Keratinocyte (primary cell): ENCODE measurements around the gene PRKD1. TPM values are rescaled to one million over a fixed set of nuclear protein-coding genes. Genes with fewer than 3 reads are reported as not detected.

ENCODE experiments used
- DNase-seq: peaks from one replicate; pipeline ENCODE4 v3.0.0-alpha.2; 2011; ENCODE audit warnings: low read depth, missing footprints, low spot score
- FAIRE-seq: peaks from 2 replicates; lab custom pipeline; 2011; peaks lifted over from hg19 to GRCh38; lab: Jason Lieb, UNC
- H2AFZ ChIP-seq: 2 replicates; pipeline ENCODE4 v1.6.0; 2012; ENCODE audit warnings: low read length, control low read depth, inconsistent platforms; ENCODE audit not compliant: control insufficient read depth
- H3K27ac ChIP-seq: 2 replicates; pipeline ENCODE4 v1.5.1; 2011; ENCODE audit warnings: low read length; ENCODE audit not compliant: control insufficient read depth, insufficient read depth
- H3K27me3 ChIP-seq: 3 replicates; pipeline ENCODE4 v1.6.0; 2011; ENCODE audit warnings: low read length; ENCODE audit not compliant: control insufficient read depth, insufficient read depth; ENCODE audit errors: extremely low read depth
- H3K36me3 ChIP-seq, 2 experiments: 2 replicates in 1 of 2; 3 replicates in 1 of 2; pipeline ENCODE4 v1.5.1; 2011; ENCODE audit warnings: low read length in 2 of 2, mild to moderate bottlenecking in 1 of 2; ENCODE audit not compliant: control insufficient read depth in 2 of 2, insufficient read depth in 2 of 2; ENCODE audit errors: extremely low read depth in 1 of 2
- H3K4me1 ChIP-seq: 3 replicates; pipeline ENCODE4 v1.5.1; 2011; ENCODE audit warnings: low read length; ENCODE audit not compliant: control insufficient read depth, insufficient read depth; ENCODE audit errors: extremely low read depth
- H3K4me2 ChIP-seq: 3 replicates; pipeline ENCODE4 v1.6.0; 2011; ENCODE audit warnings: low read depth, low read length; ENCODE audit not compliant: control insufficient read depth, insufficient read depth; ENCODE audit errors: extremely low read depth
- H3K4me3 ChIP-seq, 3 experiments: fragments of 200-600 bp in 1 of 3; sonication (generic) in 1 of 3; 2 replicates in 2 of 3; 3 replicates in 1 of 3; pipeline ENCODE4 v1.5.1; 2011 to 2016; ENCODE audit warnings: low read length in 3 of 3, mild to moderate bottlenecking in 3 of 3, control low read depth in 2 of 3, inconsistent platforms in 1 of 3, low read depth in 1 of 3, mixed read lengths in 1 of 3, mixed run types in 1 of 3, moderate library complexity in 1 of 3; ENCODE audit not compliant: control insufficient read depth in 2 of 3, insufficient read depth in 2 of 3; ENCODE audit errors: extremely low read depth in 1 of 3
- H3K79me2 ChIP-seq: 2 replicates; pipeline ENCODE4 v1.6.0; 2012; ENCODE audit warnings: low read length; ENCODE audit not compliant: control insufficient read depth, insufficient read depth
- H3K9ac ChIP-seq: 3 replicates; pipeline ENCODE4 v1.6.0; 2011; ENCODE audit warnings: low read length; ENCODE audit not compliant: control insufficient read depth, insufficient read depth; ENCODE audit errors: extremely low read depth
- H3K9me1 ChIP-seq: 3 replicates; pipeline ENCODE4 v1.6.0; 2011; ENCODE audit warnings: low read length; ENCODE audit not compliant: control insufficient read depth, insufficient read depth; ENCODE audit errors: extremely low read depth
- H3K9me3 ChIP-seq: 2 replicates; pipeline ENCODE4 v1.5.1; 2012; ENCODE audit warnings: low read depth, low read length; ENCODE audit not compliant: control insufficient read depth
- H4K20me1 ChIP-seq: 3 replicates; pipeline ENCODE4 v1.6.0; 2011; ENCODE audit warnings: low read length; ENCODE audit not compliant: control insufficient read depth, insufficient read depth; ENCODE audit errors: extremely low read depth
- CTCF ChIP-seq, 3 experiments: IDR thresholded peaks in 1 of 3; conservative IDR thresholded peaks in 1 of 3; optimal IDR thresholded peaks in 1 of 3; 2 replicates in 2 of 3; 3 replicates in 1 of 3; pipeline versions ENCODE3 to v1.5.1; 2011; ENCODE audit warnings: low read length in 3 of 3, mild to moderate bottlenecking in 3 of 3, moderate library complexity in 2 of 3, control low read depth in 1 of 3, inconsistent platforms in 1 of 3; ENCODE audit not compliant: insufficient read depth in 2 of 3; ENCODE audit errors: extremely low read depth in 1 of 3
- EZH2 ChIP-seq: IDR thresholded peaks from one replicate; pipeline ENCODE4 v1.6.1; 2012; ENCODE audit warnings: inconsistent platforms, mild to moderate bottlenecking, low read length, moderate library complexity
- dilution Hi-C: fragments of 300-500 bp; cut with MboI; formaldehyde crosslinking; loops from one replicate; pipeline ENCODE4 v1.7.0; 2020; ENCODE audit warnings: low sequenced_read_pairs; ENCODE audit not compliant: extremely low pct_ligation_motif_present
- polyA plus RNA-seq, 5 experiments: library from polyadenylated mRNA; depleted of rRNA in 3 of 5; stranded (reverse) in 3 of 5; stranded (forward) in 1 of 5; unstranded in 1 of 5; fragments of >200 nt; gene quantifications; 1 replicate in 1 of 5; 2 replicates in 3 of 5; 3 replicates in 1 of 5; pipeline versions ENCODE4 v1.2.1 to v1.2.3, GENCODE V29; 2011 to 2012; ENCODE audit warnings: missing spikeins in 2 of 5, low read depth in 1 of 5, low replicate concordance in 1 of 5
- small RNA-seq, 3 experiments: library from RNA; depleted of rRNA; stranded (forward); fragments of <200 nt; gene quantifications; one replicate each; pipeline ENCODE3, GENCODE V24; 2012; ENCODE audit warnings: low read depth in 3 of 3, low replicate concordance in 1 of 3; ENCODE audit not compliant: insufficient read length in 3 of 3

Gene PRKD1
- polyA plus RNA-seq, 1 donor (not counting 4 experiments of a cell fraction or from before 2014, with no cell fraction given): 0.49 TPM

- dilution Hi-C loops: loop anchor here (25.0 kb wide), 1 partner anchor 765 kb away; the partner anchor contains the start of gene FOXG1
- H3K9ac ChIP-seq: no peak overlapping the region
- no peak for FAIRE-seq
Observed at GRCh38 chr14:29527286-29527685, 400.4 kb downstream of the PRKD1 start.

More at GRCh38 chr14:29527286-29527685, 400.4 kb downstream of the PRKD1 start:
- Histone ChIP-seq H3K27ac (no peak overlapping the region), H3K9me1 (no peaks in the 10 kb centered on the region), H3K4me1 (no peaks in the 10 kb centered on the region), H3K4me2 (no peak overlapping the region), H2AFZ (no peak overlapping the region), H3K9me3 (no peaks in the 10 kb centered on the region), H3K79me2 (no peaks in the 10 kb centered on the region), H3K36me3 (no peaks in the 10 kb centered on the region), H3K27me3 (no peaks in the 10 kb centered on the region), H3K4me3 (no peak overlapping the region), H4K20me1 (no peaks in the 10 kb centered on the region)
- TF ChIP-seq EZH2 (no peak), CTCF (optimal IDR thresholded peaks at IDR 0.05 in 1 of 3, IDR thresholded peaks at IDR 0.05 in 1 of 3, conservative IDR thresholded peaks at IDR 0.05 in 1 of 3; ENCODE audit: extremely low read depth in 1 of 3, insufficient read depth in 2 of 3, low read length in 3 of 3) (no peak)
- no peak for DNase-seq

Small RNA genes lying within 50 kb of the gene (small RNA-seq; reads per million reads assigned to genes)
- 0 reads per million in 3 experiments for gene RNU6-1234P
